ENCODE data around the gene TDRD1. TPM values are rescaled to one million over a fixed set of nuclear protein-coding genes. Genes with fewer than 3 reads are reported as not detected.

Gene TDRD1
- total and polyA plus RNA-seq, 3 experiments from 2014 or later, result 0.13 to 0.16 (median 0.14) TPM

GRCh38 chr10:114260366-114260765, 81.2 kb downstream of the TDRD1 start:
- H3K4me3 ChIP-seq (ENCODE audit: low read length), result no peak overlapping the region
- H3K4me1 Mint-ChIP-seq, result peaks cover 4 to 5% (median 4%) of the 10 kb centered on the region in 3 donors
- H3K27me3 ChIP-seq (ENCODE audit: insufficient read depth, low read length, poor library complexity, severe bottlenecking), result no peaks in the 10 kb centered on the region
- no peak overlapping the region for H3K27ac ChIP-seq (ENCODE audit: low read depth, low read length)
- H3K9me3 ChIP-seq (ENCODE audit: low read length), result no peaks in the 10 kb centered on the region
- no peaks in the 10 kb centered on the region for H3K36me3 ChIP-seq (ENCODE audit: insufficient read depth, low read length)
- peak overlapping the region in 1 of 8 donors; percentile 74 for H3K27ac Mint-ChIP-seq
- no peaks in the 10 kb centered on the region for H3K9me3 Mint-ChIP-seq
- no peaks in the 10 kb centered on the region for H3K36me3 Mint-ChIP-seq
- no peaks in the 10 kb centered on the region for H3K4me1 ChIP-seq (ENCODE audit: insufficient read depth, low read length)
- POLR2A ChIA-PET, result no interaction called here
- H3K4me3 Mint-ChIP-seq, result no peak overlapping the region
- DNase-seq, result no peak
- CTCF ChIA-PET, result no interaction called here
- H3K27me3 Mint-ChIP-seq, result peaks cover 2 to 11% of the 10 kb centered on the region in 2 donors

- Histone ChIP-seq H3K27me3 (ENCODE audit: insufficient read depth, low read length, poor library complexity, severe bottlenecking) (no peaks in the 10 kb centered on the region), H3K4me1 (ENCODE audit: insufficient read depth, low read length) (no peaks in the 10 kb centered on the region), H3K27ac (ENCODE audit: low read depth, low read length) (no peak overlapping the region), H3K4me3 (ENCODE audit: low read length) (no peak overlapping the region), H3K36me3 (ENCODE audit: insufficient read depth, low read length) (no peaks in the 10 kb centered on the region), H3K9me3 (ENCODE audit: low read length) (no peaks in the 10 kb centered on the region)
- POLR2A ChIA-PET, result no interaction called here
- Mint-ChIP-seq H3K27me3 (peaks cover 6 to 12% of the 10 kb centered on the region in 2 donors), H3K36me3 (no peaks in the 10 kb centered on the region), H3K4me3 (no peak overlapping the region), H3K4me1 (peaks cover 4 to 5% (median 4%) of the 10 kb centered on the region in 3 donors), H3K9me3 (no peaks in the 10 kb centered on the region), H3K27ac (no peak overlapping the region)
- CTCF ChIA-PET, result no interaction called here
- no peak for DNase-seq
Measured at GRCh38 chr10:114261076-114261475, 81.9 kb downstream of the TDRD1 start.

- POLR2A ChIA-PET, result no interaction called here
- Mint-ChIP-seq H3K9me3 (no peaks in the 10 kb centered on the region), H3K27me3 (peaks cover 6 to 17% of the 10 kb centered on the region in 2 donors), H3K36me3 (no peaks in the 10 kb centered on the region), H3K4me1 (peaks cover 4 to 5% (median 4%) of the 10 kb centered on the region in 3 donors), H3K27ac (no peak overlapping the region), H3K4me3 (no peak overlapping the region)
- H3K36me3 ChIP-seq (ENCODE audit: insufficient read depth, low read length), result no peaks in the 10 kb centered on the region
- H3K27ac ChIP-seq (ENCODE audit: low read depth, low read length), result no peak overlapping the region
- no peaks in the 10 kb centered on the region for H3K4me1 ChIP-seq (ENCODE audit: insufficient read depth, low read length)
- no peaks in the 10 kb centered on the region for H3K27me3 ChIP-seq (ENCODE audit: insufficient read depth, low read length, poor library complexity, severe bottlenecking)
- H3K9me3 ChIP-seq (ENCODE audit: low read length), result no peaks in the 10 kb centered on the region
- CTCF ChIA-PET, result no interaction called here
- no peak for DNase-seq
- H3K4me3 ChIP-seq (ENCODE audit: low read length), result no peak overlapping the region
Measured at GRCh38 chr10:114262496-114262895, 83.3 kb downstream of the TDRD1 start.

- H3K9me3 ChIP-seq (ENCODE audit: low read length), result no peaks in the 10 kb centered on the region
- H3K27ac ChIP-seq (ENCODE audit: low read depth, low read length), result no peak overlapping the region
- ChIA-PET CTCF (no interaction called here), POLR2A (no interaction called here)
- Mint-ChIP-seq H3K9me3 (no peaks in the 10 kb centered on the region), H3K36me3 (no peaks in the 10 kb centered on the region), H3K4me1 (no peaks in the 10 kb centered on the region), H3K27ac (no peak overlapping the region), H3K4me3 (no peak overlapping the region), H3K27me3 (peaks cover 6 to 20% of the 10 kb centered on the region in 2 donors)
- H3K27me3 ChIP-seq (ENCODE audit: insufficient read depth, low read length, poor library complexity, severe bottlenecking), result no peaks in the 10 kb centered on the region
- no peak overlapping the region for H3K4me3 ChIP-seq (ENCODE audit: low read length)
- no peaks in the 10 kb centered on the region for H3K4me1 ChIP-seq (ENCODE audit: insufficient read depth, low read length)
- H3K36me3 ChIP-seq (ENCODE audit: insufficient read depth, low read length), result no peaks in the 10 kb centered on the region
- DNase-seq, result no peak
Measured at GRCh38 chr10:114265392-114266053, 86.4 kb downstream of the TDRD1 start.

- Histone ChIP-seq H3K36me3 (ENCODE audit: insufficient read depth, low read length) (no peaks in the 10 kb centered on the region), H3K9me3 (ENCODE audit: low read length) (no peaks in the 10 kb centered on the region), H3K27me3 (ENCODE audit: insufficient read depth, low read length, poor library complexity, severe bottlenecking) (no peaks in the 10 kb centered on the region), H3K4me1 (ENCODE audit: insufficient read depth, low read length) (no peaks in the 10 kb centered on the region), H3K27ac (ENCODE audit: low read depth, low read length) (no peak overlapping the region), H3K4me3 (ENCODE audit: low read length) (no peak overlapping the region)
- no peaks in the 10 kb centered on the region for H3K9me3 Mint-ChIP-seq
- peaks cover 6 to 28% of the 10 kb centered on the region in 2 donors for H3K27me3 Mint-ChIP-seq
- H3K36me3 Mint-ChIP-seq, result no peaks in the 10 kb centered on the region
- ChIA-PET CTCF (no interaction called here), POLR2A (no interaction called here)
- no peak for DNase-seq
- peak overlapping the region in 1 of 8 donors; percentile 29 for H3K27ac Mint-ChIP-seq
- no peak overlapping the region for H3K4me3 Mint-ChIP-seq
- no peaks in the 10 kb centered on the region for H3K4me1 Mint-ChIP-seq
Measured at GRCh38 chr10:114266521-114266920, 87.4 kb downstream of the TDRD1 start.

- Histone ChIP-seq H3K9me3 (ENCODE audit: low read length) (no peaks in the 10 kb centered on the region), H3K27me3 (ENCODE audit: insufficient read depth, low read length, poor library complexity, severe bottlenecking) (no peaks in the 10 kb centered on the region), H3K27ac (ENCODE audit: low read depth, low read length) (no peak overlapping the region), H3K4me3 (ENCODE audit: low read length) (no peak overlapping the region), H3K36me3 (ENCODE audit: insufficient read depth, low read length) (no peaks in the 10 kb centered on the region), H3K4me1 (ENCODE audit: insufficient read depth, low read length) (no peaks in the 10 kb centered on the region)
- H3K27ac Mint-ChIP-seq, result no peak overlapping the region
- H3K4me3 Mint-ChIP-seq, result no peak overlapping the region
- POLR2A ChIA-PET, result no interaction called here
- H3K4me1 Mint-ChIP-seq, result no peaks in the 10 kb centered on the region
- peaks cover 0 to 2% (median 0%) of the 10 kb centered on the region in 5 donors for H3K9me3 Mint-ChIP-seq
- peaks cover 3 to 41% of the 10 kb centered on the region in 2 donors for H3K27me3 Mint-ChIP-seq
- DNase-seq, result no peak
- CTCF ChIA-PET, result no interaction called here
- H3K36me3 Mint-ChIP-seq, result no peaks in the 10 kb centered on the region
Measured at GRCh38 chr10:114271075-114271778, 92.1 kb downstream of the TDRD1 start.

- H3K27ac ChIP-seq (ENCODE audit: low read depth, low read length), result no peak overlapping the region
- ChIA-PET CTCF (no interaction called here), POLR2A (no interaction called here)
- no peaks in the 10 kb centered on the region for H3K9me3 ChIP-seq (ENCODE audit: low read length)
- Mint-ChIP-seq H3K36me3 (no peaks in the 10 kb centered on the region), H3K4me3 (no peak overlapping the region), H3K4me1 (no peaks in the 10 kb centered on the region), H3K27me3 (peaks cover 3 to 37% of the 10 kb centered on the region in 2 donors), H3K27ac (no peak overlapping the region), H3K9me3 (peaks cover 0 to 2% (median 0%) of the 10 kb centered on the region in 5 donors)
- no peak overlapping the region for H3K4me3 ChIP-seq (ENCODE audit: low read length)
- H3K4me1 ChIP-seq (ENCODE audit: insufficient read depth, low read length), result no peaks in the 10 kb centered on the region
- no peaks in the 10 kb centered on the region for H3K36me3 ChIP-seq (ENCODE audit: insufficient read depth, low read length)
- H3K27me3 ChIP-seq (ENCODE audit: insufficient read depth, low read length, poor library complexity, severe bottlenecking), result no peaks in the 10 kb centered on the region
- DNase-seq, result no peak
Measured at GRCh38 chr10:114271779-114272167, 92.6 kb downstream of the TDRD1 start.

- H3K4me3 Mint-ChIP-seq, result no peak overlapping the region
- CTCF ChIA-PET, result interaction anchor here (1.0 kb wide), 1 partner anchor 31 kb away, joined by 3 read pairs; no protein-coding TSS in a partner anchor
- no peaks in the 10 kb centered on the region for H3K4me1 Mint-ChIP-seq
- Histone ChIP-seq H3K27ac (ENCODE audit: low read depth, low read length) (no peak overlapping the region), H3K4me1 (ENCODE audit: insufficient read depth, low read length) (no peaks in the 10 kb centered on the region), H3K4me3 (ENCODE audit: low read length) (no peak overlapping the region), H3K9me3 (ENCODE audit: low read length) (no peaks in the 10 kb centered on the region), H3K27me3 (ENCODE audit: insufficient read depth, low read length, poor library complexity, severe bottlenecking) (no peaks in the 10 kb centered on the region), H3K36me3 (ENCODE audit: insufficient read depth, low read length) (no peaks in the 10 kb centered on the region)
- no peak overlapping the region for H3K27ac Mint-ChIP-seq
- H3K27me3 Mint-ChIP-seq, result peaks cover 5 to 42% of the 10 kb centered on the region in 2 donors
- POLR2A ChIA-PET, result no interaction called here
- H3K36me3 Mint-ChIP-seq, result no peaks in the 10 kb centered on the region
- peaks cover 0 to 2% (median 0%) of the 10 kb centered on the region in 5 donors for H3K9me3 Mint-ChIP-seq
- DNase-seq, result no peak
Measured at GRCh38 chr10:114272696-114273095, 93.5 kb downstream of the TDRD1 start.

All from CD8-positive, alpha-beta memory T cell (primary cell).